Esophagus (tissue), 2 donors: ENCODE data around the gene IL1RAPL1. TPM values are rescaled to one million over a fixed set of nuclear protein-coding genes. Genes with fewer than 3 reads are reported as not detected.

Experiments used
- H3K27ac ChIP-seq, 2 donors: one replicate each; pipeline ENCODE4 v1.5.1; 2013; ENCODE audit warnings: low read depth in 2 of 2, mild to moderate bottlenecking in 2 of 2, inconsistent platforms in 1 of 2, low read length in 1 of 2, moderate library complexity in 1 of 2
- H3K27me3 ChIP-seq, 2 donors: one replicate each; pipeline ENCODE4 v1.6.1; 2013; ENCODE audit warnings: low read length in 2 of 2, control low read depth in 1 of 2, mild to moderate bottlenecking in 1 of 2; ENCODE audit not compliant: insufficient read depth in 2 of 2, control insufficient read depth in 1 of 2
- H3K36me3 ChIP-seq, 2 donors: one replicate each; pipeline ENCODE4 v1.6.1; 2013; ENCODE audit warnings: low read length in 1 of 2; ENCODE audit not compliant: control insufficient read depth in 2 of 2, insufficient read depth in 2 of 2
- H3K4me1 ChIP-seq, 2 donors: one replicate each; pipeline ENCODE4 v1.6.1; 2013; ENCODE audit warnings: low read length in 1 of 2; ENCODE audit not compliant: control insufficient read depth in 2 of 2, insufficient read depth in 2 of 2
- H3K4me3 ChIP-seq, 2 donors: one replicate each; pipeline ENCODE4 v1.5.1; 2013; ENCODE audit warnings: low read length in 2 of 2, mild to moderate bottlenecking in 2 of 2, low read depth in 1 of 2, moderate library complexity in 1 of 2
- H3K9me3 ChIP-seq, 2 donors: one replicate each; pipeline ENCODE4 v1.6.1; 2013; ENCODE audit warnings: mild to moderate bottlenecking in 2 of 2, low read depth in 1 of 2, low read length in 1 of 2, moderate library complexity in 1 of 2; ENCODE audit not compliant: control insufficient read depth in 2 of 2, insufficient read depth in 1 of 2
- WGBS, 2 donors: extraction: QIAGEN DNeasy Blood & Tissue Kit; methylation state at CpG; one replicate each; pipeline ENCODE4 v1.1.7; 2013; 5-methylcytosine and 5-hydroxymethylcytosine counted together
- polyA plus RNA-seq, 2 donors: library from polyadenylated mRNA; stranded (reverse); fragments of 200-250 nt; gene quantifications; one replicate each; pipeline ENCODE4 v1.2.3, GENCODE V29; 2013
- donor health status: healthy with polysubstance abuse.
- donor health status: Bipolar disorder and iron deficiency.

The IL1RAPL1 gene
- polyA plus RNA-seq, 2 donors: 0.02 to 0.04 TPM

DNA sequence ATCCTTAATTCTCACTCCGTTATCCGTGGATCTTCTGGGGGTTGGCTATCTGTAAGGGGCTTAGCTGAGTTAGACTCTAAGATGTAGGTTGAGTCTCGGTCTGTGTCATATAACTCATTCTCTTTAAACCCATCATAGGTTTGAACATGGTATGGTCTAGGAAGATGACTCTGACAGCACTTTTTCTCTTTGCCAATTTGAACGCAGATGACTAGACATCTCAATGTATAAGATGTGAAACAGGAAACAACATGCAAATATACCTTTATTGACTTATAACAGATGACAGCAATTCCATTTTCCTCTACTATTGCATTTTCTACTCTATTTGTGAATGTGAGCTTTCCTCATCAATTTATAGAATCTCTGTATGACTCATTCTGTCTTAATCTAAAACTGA, 993.3 kb downstream of the IL1RAPL1 start:
- Histone ChIP-seq H3K4me1 (no peaks in the 10 kb centered on the region), H3K36me3 (no peaks in the 10 kb centered on the region), H3K4me3 (no peak overlapping the region), H3K27ac (no peak overlapping the region), H3K9me3 (no peaks in the 10 kb centered on the region), H3K27me3 (no peaks in the 10 kb centered on the region)
- 79 to 90% methylated on average over 4 of the region's 4 CpGs for WGBS, 2 donors

DNA sequence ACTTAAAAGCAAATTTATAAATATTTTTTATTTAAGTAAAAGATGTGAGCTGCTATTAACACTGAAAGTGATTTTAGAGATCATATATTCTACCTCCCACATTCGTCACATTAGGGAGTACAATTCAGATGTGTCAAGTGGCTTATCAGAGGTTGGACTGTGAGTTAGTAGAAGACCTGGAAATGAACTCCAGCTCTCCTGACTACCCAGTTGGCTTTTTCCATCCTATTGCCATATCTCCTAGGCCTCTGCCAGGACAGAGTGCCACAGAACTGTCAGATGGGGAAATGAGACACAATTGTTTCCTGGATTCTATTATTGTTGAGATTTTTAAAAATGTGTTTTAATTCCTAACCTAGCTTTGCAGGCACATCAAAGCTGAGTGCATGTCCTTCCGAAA, 994.0 kb downstream of the IL1RAPL1 start:
- H3K27ac ChIP-seq: no peak overlapping the region
- no peaks in the 10 kb centered on the region for H3K4me1 ChIP-seq
- no peaks in the 10 kb centered on the region for H3K36me3 ChIP-seq
- no peak overlapping the region for H3K4me3 ChIP-seq
- WGBS, 2 donors: 78 to 94% methylated on average over 2 of the region's 2 CpGs
- no peaks in the 10 kb centered on the region for H3K9me3 ChIP-seq
- no peaks in the 10 kb centered on the region for H3K27me3 ChIP-seq

DNA sequence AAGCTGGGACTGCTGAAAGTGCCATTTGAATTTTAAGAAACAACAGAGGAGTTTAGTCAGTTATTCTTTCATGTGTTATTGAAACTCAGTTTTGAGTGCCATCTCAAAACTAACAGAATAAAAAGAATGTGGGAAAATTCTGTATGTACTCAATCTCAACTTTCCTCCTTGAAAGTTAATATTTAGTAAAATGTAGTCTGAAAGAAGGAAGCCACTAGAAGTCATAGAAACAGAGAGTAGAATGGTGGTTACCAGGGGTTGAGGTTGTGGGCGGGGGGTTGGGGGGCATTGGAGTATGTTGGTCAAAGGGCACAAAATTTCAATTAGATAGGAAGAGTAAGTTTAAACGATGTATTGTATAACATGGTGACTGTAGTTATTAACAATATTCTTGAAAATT, 999.9 kb downstream of the IL1RAPL1 start:
- no peaks in the 10 kb centered on the region for H3K27me3 ChIP-seq
- H3K27ac ChIP-seq: no peak overlapping the region
- H3K4me1 ChIP-seq: no peaks in the 10 kb centered on the region
- WGBS, 2 donors: 61 to 94% methylated on average over 2 of the region's 2 CpGs
- H3K36me3 ChIP-seq: no peaks in the 10 kb centered on the region
- H3K9me3 ChIP-seq: peaks cover 0 to 3% of the 10 kb centered on the region in 2 donors
- no peak overlapping the region for H3K4me3 ChIP-seq

DNA sequence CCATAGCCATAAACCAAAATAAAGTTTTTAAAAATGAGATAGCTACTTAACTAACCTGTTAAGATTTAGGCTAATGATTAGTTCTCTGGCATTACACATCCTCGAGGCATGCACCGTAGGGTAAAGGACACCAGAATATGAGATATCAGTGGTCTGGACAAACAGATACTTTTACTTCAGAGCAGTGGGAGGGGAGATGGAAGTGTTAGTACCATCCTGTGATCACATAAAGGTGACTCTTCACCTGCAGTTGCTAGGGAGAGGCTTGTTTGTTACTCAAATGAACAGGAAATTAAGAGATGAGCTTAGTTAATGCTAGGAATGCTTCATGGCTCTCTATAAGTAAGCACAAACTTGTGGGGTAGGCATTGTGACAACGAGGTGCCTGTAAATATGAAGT, 1003.7 kb downstream of the IL1RAPL1 start:
- Histone ChIP-seq H3K4me3 (no peak overlapping the region), H3K4me1 (no peaks in the 10 kb centered on the region)
- WGBS, 2 donors: 60 to 83% methylated on average over 3 of the region's 3 CpGs

DNA sequence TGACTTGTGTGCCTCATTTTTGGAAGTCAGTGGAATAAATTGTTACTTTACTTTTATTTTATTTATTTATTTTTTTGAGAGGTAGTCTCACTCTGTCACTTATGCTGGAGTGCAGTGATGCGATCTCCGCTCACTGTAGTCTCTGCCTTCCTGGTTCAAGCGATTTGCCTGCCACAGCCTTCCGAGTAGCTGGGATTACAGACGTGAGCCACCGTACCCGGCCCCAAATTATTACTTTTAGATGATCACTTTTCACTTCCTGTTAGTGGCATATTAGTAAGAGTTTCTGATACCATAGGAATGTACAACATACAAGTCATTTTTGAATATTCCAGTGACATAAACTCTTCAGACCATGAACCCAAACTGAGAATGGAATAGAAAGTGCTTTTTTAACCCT, 1017.1 kb downstream of the IL1RAPL1 start:
- Histone ChIP-seq H3K27ac (no peak overlapping the region), H3K36me3 (no peaks in the 10 kb centered on the region), H3K4me3 (no peak overlapping the region), H3K27me3 (no peaks in the 10 kb centered on the region), H3K4me1 (no peaks in the 10 kb centered on the region), H3K9me3 (no peaks in the 10 kb centered on the region)
- WGBS, 2 donors: 89 to 92% methylated on average over 7 of the region's 7 CpGs

More for the DNA sequence above, 1003.7 kb downstream of the IL1RAPL1 start:
- H3K27me3 ChIP-seq: no peaks in the 10 kb centered on the region
- H3K36me3 ChIP-seq: no peaks in the 10 kb centered on the region
- H3K27ac ChIP-seq: no peak overlapping the region
- peaks cover 0 to 3% of the 10 kb centered on the region in 2 donors for H3K9me3 ChIP-seq

DNA sequence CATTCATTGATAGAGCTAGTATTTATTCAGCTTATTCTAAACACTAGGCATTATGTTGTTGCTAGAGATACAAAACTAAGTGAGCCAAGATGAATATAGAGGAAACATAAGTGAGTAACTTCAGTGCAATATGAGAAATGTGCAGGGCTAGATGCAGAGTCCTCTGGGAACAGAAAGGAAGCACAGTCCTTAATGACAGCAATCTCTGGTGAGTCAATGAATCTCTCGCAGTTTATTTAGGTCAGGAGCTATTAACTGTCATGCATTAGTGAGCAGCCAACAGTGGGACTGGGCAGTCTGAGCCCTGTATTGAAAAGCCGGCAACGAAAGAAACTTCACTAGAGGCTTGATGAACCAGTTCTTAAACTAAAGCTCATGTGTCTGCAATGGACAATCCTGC, 1030.0 kb downstream of the IL1RAPL1 start:
- H3K27ac ChIP-seq: no peak overlapping the region
- WGBS, 2 donors: 36 to 72% methylated on average over 3 of the region's 3 CpGs
- no peaks in the 10 kb centered on the region for H3K9me3 ChIP-seq
- H3K4me1 ChIP-seq: no peaks in the 10 kb centered on the region
- H3K27me3 ChIP-seq: no peaks in the 10 kb centered on the region
- no peaks in the 10 kb centered on the region for H3K36me3 ChIP-seq
- no peak overlapping the region for H3K4me3 ChIP-seq

DNA sequence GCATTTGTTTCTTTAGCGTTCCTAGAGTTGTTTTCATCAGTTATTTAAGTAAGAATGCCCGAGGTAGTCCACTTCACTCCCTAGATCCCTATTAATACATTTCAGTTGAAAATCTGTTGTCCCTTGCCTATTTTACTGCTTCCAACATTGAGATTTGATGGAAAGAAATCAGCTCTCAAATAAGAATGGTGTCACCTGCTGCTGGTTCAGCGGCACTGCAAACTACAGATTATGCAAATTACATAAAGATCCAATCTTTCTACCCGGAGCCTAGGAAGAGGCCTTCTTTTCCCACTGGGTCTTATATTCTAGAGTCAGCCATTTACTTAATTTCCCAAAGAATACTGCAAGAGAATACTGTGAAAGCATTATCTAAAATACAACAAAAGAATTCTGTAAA, 1030.5 kb downstream of the IL1RAPL1 start:
- Histone ChIP-seq H3K4me3 (no peak overlapping the region), H3K9me3 (no peaks in the 10 kb centered on the region), H3K27me3 (no peaks in the 10 kb centered on the region), H3K36me3 (no peaks in the 10 kb centered on the region), H3K27ac (no peak overlapping the region), H3K4me1 (no peaks in the 10 kb centered on the region)
- 52 to 56% methylated on average over 4 of the region's 4 CpGs for WGBS, 2 donors

DNA sequence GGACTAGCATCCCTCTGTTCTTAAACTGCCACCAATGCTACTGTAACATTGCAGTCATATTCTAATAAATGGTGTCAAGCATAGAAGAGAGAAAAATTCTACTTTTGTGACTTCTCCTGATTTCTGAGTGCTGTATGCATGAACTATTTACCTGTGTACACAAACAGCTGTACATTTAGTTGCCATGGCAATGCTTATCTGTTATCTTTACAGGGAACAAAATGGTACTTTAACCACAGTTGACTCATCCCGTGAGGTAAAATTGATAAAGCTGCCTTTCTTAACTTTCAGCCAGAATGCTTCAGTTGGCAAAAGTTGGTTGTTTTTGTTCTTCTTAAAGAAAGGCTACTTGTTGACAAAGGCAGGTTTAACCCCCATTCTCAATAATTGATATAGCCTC, 1040.6 kb downstream of the IL1RAPL1 start:
- H3K4me1 ChIP-seq: no peaks in the 10 kb centered on the region
- H3K36me3 ChIP-seq: no peaks in the 10 kb centered on the region
- no peaks in the 10 kb centered on the region for H3K27me3 ChIP-seq
- WGBS, 2 donors: 66 to 92% methylated on average over 1 of the region's 1 CpG
- H3K4me3 ChIP-seq: no peak overlapping the region
- no peaks in the 10 kb centered on the region for H3K9me3 ChIP-seq
- no peak overlapping the region for H3K27ac ChIP-seq

DNA sequence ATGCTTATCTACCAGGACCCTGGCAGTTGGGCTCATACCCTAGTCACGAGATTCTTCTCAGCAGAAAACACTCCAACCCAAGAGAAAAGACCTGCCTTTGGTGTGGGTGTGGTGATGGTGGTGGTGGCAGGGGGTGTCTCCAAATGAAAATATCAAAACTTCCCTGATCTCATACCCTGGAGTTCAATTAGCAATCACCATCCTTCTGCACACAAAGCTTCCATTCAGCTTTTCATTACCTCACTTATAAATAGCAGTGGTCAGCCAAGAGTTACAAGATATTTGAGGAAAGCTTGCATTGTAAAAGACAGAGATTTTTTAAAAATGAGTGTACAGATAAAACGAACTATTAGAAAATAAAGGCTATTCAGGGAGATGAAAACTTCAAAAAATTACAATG, 1047.3 kb downstream of the IL1RAPL1 start:
- Histone ChIP-seq H3K27ac (no peak overlapping the region), H3K27me3 (no peaks in the 10 kb centered on the region), H3K9me3 (no peaks in the 10 kb centered on the region), H3K36me3 (no peaks in the 10 kb centered on the region), H3K4me3 (no peak overlapping the region), H3K4me1 (no peaks in the 10 kb centered on the region)
- WGBS, 2 donors: 25 to 77% methylated on average over 2 of the region's 2 CpGs

DNA sequence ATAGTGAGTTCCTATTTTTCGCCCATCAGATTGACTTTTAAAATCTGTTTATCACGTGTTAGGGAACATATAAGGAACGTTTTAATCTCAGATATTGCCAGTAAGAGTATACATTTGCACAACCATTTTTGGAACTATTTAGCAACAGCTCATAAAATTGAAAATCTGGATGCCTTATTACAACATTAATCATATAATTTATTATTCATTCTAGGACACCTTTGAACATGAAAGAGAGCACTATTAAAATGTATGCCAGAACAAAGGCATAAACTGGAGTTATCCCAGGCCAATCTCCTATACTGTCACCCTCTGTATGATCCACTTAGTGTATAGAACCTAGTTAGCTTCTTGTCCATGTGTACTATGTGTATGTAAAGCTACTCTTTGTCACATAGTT, 1049.1 kb downstream of the IL1RAPL1 start:
- Histone ChIP-seq H3K4me1 (no peaks in the 10 kb centered on the region), H3K9me3 (no peaks in the 10 kb centered on the region), H3K4me3 (no peak overlapping the region), H3K36me3 (no peaks in the 10 kb centered on the region), H3K27me3 (no peaks in the 10 kb centered on the region), H3K27ac (no peak overlapping the region)
- 48 to 76% methylated on average over 3 of the region's 3 CpGs for WGBS, 2 donors
